HCT116 (cell line): ENCODE results near the gene RPL26.
"Not testable (repeated sequence)": the region's sequence is repeated elsewhere in the genome, so short reads cannot be mapped to it uniquely, and the experiment has no call there.

Experiments
- CTCF ChIP-seq, 3 experiments: fragments of 200-600 bp in 1 of 3; sonication (generic) in 1 of 3; IDR thresholded peaks in 2 of 3; conservative IDR thresholded peaks in 1 of 3; 2 replicates each; pipeline ENCODE4 v1.5.1; 2012 to 2017; ENCODE audit warnings: low read depth in 2 of 3, low read length in 2 of 3, antibody characterized with exemption in 1 of 3, borderline replicate concordance in 1 of 3, control low read depth in 1 of 3, mild to moderate bottlenecking in 1 of 3, mixed read lengths in 1 of 3, mixed run types in 1 of 3, moderate library complexity in 1 of 3; ENCODE audit not compliant: insufficient read depth in 1 of 3
- EGR1 ChIP-seq: IDR thresholded peaks from 2 replicates; pipeline ENCODE4 v1.6.1; 2012; ENCODE audit warnings: low read depth
- ELF1 ChIP-seq: IDR thresholded peaks from 2 replicates; pipeline ENCODE4 v1.6.1; 2012; ENCODE audit warnings: low read depth, borderline replicate concordance
- EZH2 ChIP-seq: fragments of 200-600 bp; sonication (generic); IDR thresholded peaks from 2 replicates; pipeline ENCODE4 v1.6.1; 2017; ENCODE audit warnings: antibody characterized with exemption, mixed run types
- JUND ChIP-seq: IDR thresholded peaks from 2 replicates; pipeline ENCODE4 v1.6.1; 2012
- MAX ChIP-seq: IDR thresholded peaks from 2 replicates; pipeline ENCODE4 v1.6.1; 2012
- POLR2A ChIP-seq: IDR thresholded peaks from 2 replicates; pipeline ENCODE4 v1.7.0; 2011; ENCODE audit warnings: borderline replicate concordance; ENCODE audit not compliant: insufficient read depth, insufficient read length; ENCODE audit errors: extremely low read depth
- POLR2AphosphoS5 ChIP-seq: IDR thresholded peaks from 2 replicates; pipeline ENCODE4 v1.6.1; 2011; ENCODE audit warnings: mild to moderate bottlenecking, low read depth, low read length, moderate library complexity
- RAD21 ChIP-seq: IDR thresholded peaks from 2 replicates; pipeline ENCODE4 v1.6.1; 2012; ENCODE audit warnings: low read depth, mild to moderate bottlenecking
- REST ChIP-seq: IDR thresholded peaks from 2 replicates; pipeline ENCODE4 v1.6.1; 2012; ENCODE audit warnings: low read depth
- SIN3A ChIP-seq: IDR thresholded peaks from 2 replicates; pipeline ENCODE4 v1.6.1; 2012; ENCODE audit warnings: low read depth
- SP1 ChIP-seq: IDR thresholded peaks from 2 replicates; pipeline ENCODE4 v1.6.1; 2012; ENCODE audit warnings: low read depth
- TCF7L2 ChIP-seq: IDR thresholded peaks from 2 replicates; pipeline ENCODE4 v1.7.0; 2011; ENCODE audit warnings: borderline replicate concordance, inconsistent platforms; ENCODE audit not compliant: insufficient read depth, insufficient read length; ENCODE audit errors: extremely low read depth
- ZBTB33 ChIP-seq: IDR thresholded peaks from 2 replicates; pipeline ENCODE4 v1.6.1; 2011; ENCODE audit warnings: mild to moderate bottlenecking, low read length, moderate library complexity; ENCODE audit not compliant: insufficient replicate concordance; ENCODE audit errors: extremely low read depth

GRCh38 chr17:8347001-8347400 lies 36.0 kb downstream of the RPL26 start:
- TF ChIP-seq CTCF (IDR thresholded peaks at IDR 0.05 in 2 of 3, conservative IDR thresholded peaks at IDR 0.05 in 1 of 3; ENCODE audit: borderline replicate concordance in 1 of 3, insufficient read depth in 1 of 3, low read depth in 2 of 3, low read length in 2 of 3); POLR2AphosphoS5; ZBTB33; SIN3A; POLR2A; MAX; RAD21; ELF1; TCF7L2; EGR1; EZH2; SP1; JUND; REST: not testable (repeated sequence)
